Sigmoid colon (tissue), 7 donors: Measurements from ENCODE around the gene LCMT1. TPM values are rescaled to one million over a fixed set of nuclear protein-coding genes. Genes with fewer than 3 reads are reported as not detected.

Experiments used
- DNase-seq: peaks from one replicate; pipeline ENCODE4 v3.0.0-alpha.2; 2019
- H3K27ac ChIP-seq, 4 donors: fragments of 200-600 bp; sonication (generic); one replicate each; pipeline ENCODE4 v1.5.1; 2016 to 2019; ENCODE audit warnings: mild to moderate bottlenecking in 1 of 4
- H3K27me3 ChIP-seq, 3 donors: fragments of 200-600 bp; sonication (generic); one replicate each; pipeline ENCODE4 v1.5.1; 2019; ENCODE audit warnings: mild to moderate bottlenecking in 1 of 3
- H3K36me3 ChIP-seq, 4 donors: fragments of 200-600 bp; sonication (generic); one replicate each; pipeline ENCODE4 v1.5.1; 2016 to 2019
- H3K4me1 ChIP-seq, 4 donors: fragments of 200-600 bp; sonication (generic); one replicate each; pipeline ENCODE4 v1.5.1; 2017 to 2019
- H3K4me3 ChIP-seq, 4 donors: fragments of 200-600 bp; sonication (generic); one replicate each; pipeline ENCODE4 v1.5.1; 2017 to 2019; ENCODE audit warnings: mild to moderate bottlenecking in 2 of 4, moderate library complexity in 1 of 4
- H3K9me3 ChIP-seq, 4 donors: fragments of 200-600 bp in 3 of 4; sonication (generic) in 3 of 4; one replicate each; pipeline versions ENCODE4 v1.5.1 to v1.6.1; 2013 to 2019
- EP300 ChIP-seq, 4 donors: sonication (generic); formaldehyde crosslinking; IDR thresholded peaks; one replicate each; pipeline ENCODE4 v1.6.1; 2017; ENCODE audit warnings: antibody characterized with exemption in 4 of 4
- POLR2A ChIP-seq, 2 donors: fragments of 450-650 bp; IDR thresholded peaks; one replicate each; pipeline ENCODE4 v1.6.1; 2016; ENCODE audit warnings: antibody characterized with exemption in 2 of 2, mild to moderate bottlenecking in 2 of 2, moderate library complexity in 2 of 2
- POLR2AphosphoS5 ChIP-seq, 4 donors: sonication (generic); formaldehyde crosslinking; IDR thresholded peaks; one replicate each; pipeline ENCODE4 v1.6.1; 2017; ENCODE audit warnings: antibody characterized with exemption in 4 of 4
- WGBS, 2 donors: extraction: QIAGEN DNeasy Blood & Tissue Kit; methylation state at CpG; one replicate each; pipeline ENCODE4 v1.1.7; 2013; 5-methylcytosine and 5-hydroxymethylcytosine counted together
- intact Hi-C: fragments of 100-400 bp; cut with DNase I; formaldehyde crosslinking; loops from one replicate; pipeline ENCODE4 v1.15.1; 2023
- polyA plus RNA-seq, 3 donors: library from polyadenylated mRNA; stranded (reverse); fragments of 200-250 nt; gene quantifications; one replicate each; pipeline ENCODE4 v1.2.3, GENCODE V29; 2013
- small RNA-seq, 3 donors: library from RNA; depleted of rRNA; stranded (forward); fragments of <200 nt; gene quantifications; one replicate each; pipeline ENCODE3, GENCODE V24; 2016
- total RNA-seq, 4 donors: library from RNA; depleted of rRNA; stranded (reverse); fragments of >200 nt; gene quantifications; one replicate each; pipeline ENCODE4 v1.1.0, GENCODE V29; 2016
- TF ChIP-seq, protein P1 (sequence below), 4 experiments: fragments of 450-650 bp in 3 of 4; fragments of 200-600 bp in 1 of 4; IDR thresholded peaks; one replicate each; pipeline ENCODE4 v1.5.1; 2016 to 2019; ENCODE audit warnings: antibody characterized with exemption in 4 of 4, mild to moderate bottlenecking in 3 of 4, moderate library complexity in 2 of 4
- donor health status: healthy with polysubstance abuse.
- donor health status: Bipolar disorder and iron deficiency.
- donor health status: healthy.

LCMT1 gene
- total and polyA plus RNA-seq, 7 donors, result 27.0 to 61.5 (median 43.5) TPM

GRCh38 chr16:25224731-25225319, 113.3 kb downstream of the LCMT1 start:
- H3K9me3 ChIP-seq, result no peaks in the 10 kb centered on the region
- WGBS, 2 donors, result 81 to 82% methylated on average over 7 of the region's 7 CpGs
- intact Hi-C loops, result loop anchor here (2.0 kb wide), 1 partner anchor 168 kb away; no protein-coding TSS in a partner anchor
- no peaks in the 10 kb centered on the region for H3K36me3 ChIP-seq
- TF ChIP-seq POLR2A (IDR thresholded peaks at IDR 0.05) (no peak), POLR2AphosphoS5 (IDR thresholded peaks at IDR 0.05) (no peak), EP300 (IDR thresholded peaks at IDR 0.05) (no peak)
- TF ChIP-seq, protein P1, sequence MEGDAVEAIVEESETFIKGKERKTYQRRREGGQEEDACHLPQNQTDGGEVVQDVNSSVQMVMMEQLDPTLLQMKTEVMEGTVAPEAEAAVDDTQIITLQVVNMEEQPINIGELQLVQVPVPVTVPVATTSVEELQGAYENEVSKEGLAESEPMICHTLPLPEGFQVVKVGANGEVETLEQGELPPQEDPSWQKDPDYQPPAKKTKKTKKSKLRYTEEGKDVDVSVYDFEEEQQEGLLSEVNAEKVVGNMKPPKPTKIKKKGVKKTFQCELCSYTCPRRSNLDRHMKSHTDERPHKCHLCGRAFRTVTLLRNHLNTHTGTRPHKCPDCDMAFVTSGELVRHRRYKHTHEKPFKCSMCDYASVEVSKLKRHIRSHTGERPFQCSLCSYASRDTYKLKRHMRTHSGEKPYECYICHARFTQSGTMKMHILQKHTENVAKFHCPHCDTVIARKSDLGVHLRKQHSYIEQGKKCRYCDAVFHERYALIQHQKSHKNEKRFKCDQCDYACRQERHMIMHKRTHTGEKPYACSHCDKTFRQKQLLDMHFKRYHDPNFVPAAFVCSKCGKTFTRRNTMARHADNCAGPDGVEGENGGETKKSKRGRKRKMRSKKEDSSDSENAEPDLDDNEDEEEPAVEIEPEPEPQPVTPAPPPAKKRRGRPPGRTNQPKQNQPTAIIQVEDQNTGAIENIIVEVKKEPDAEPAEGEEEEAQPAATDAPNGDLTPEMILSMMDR (IDR thresholded peaks at IDR 0.05), result no peak
- H3K27me3 ChIP-seq, result no peaks in the 10 kb centered on the region
- DNase-seq, result no peak
- peaks cover 0 to 4% (median 2%) of the 10 kb centered on the region in 4 donors for H3K4me1 ChIP-seq
- no peak overlapping the region for H3K27ac ChIP-seq
- H3K4me3 ChIP-seq, result no peak overlapping the region

Small RNA genes lying within 50 kb of the gene (small RNA-seq; reads per million reads assigned to genes)
- 0 reads per million in 3 donors for gene RN7SL557P

Other genes with a start within 250 kb of the LCMT1 start
- 10 to 100 TPM; 27.1 to 44.3 (median 35.5) TPM for gene ARHGAP17, start 96.4 kb upstream of the LCMT1 start, total RNA-seq
- 10 to 100 TPM; 46.8 to 55.6 (median 50.6) TPM for gene ARHGAP17, start 96.4 kb upstream of the LCMT1 start, polyA plus RNA-seq
- under 1 TPM in 1 of 4 donors, not detected in 3; 0.83 TPM for gene AQP8, start 105.2 kb downstream of the LCMT1 start, total RNA-seq
- 100 to 1,000 TPM; 158 to 466 (median 214) TPM for gene AQP8, start 105.2 kb downstream of the LCMT1 start, polyA plus RNA-seq
- gene ZKSCAN2, start 146.1 kb downstream of the LCMT1 start, total RNA-seq, result 1 to 10 TPM; 3.9 to 5.5 (median 4.4) TPM
- gene ZKSCAN2, start 146.1 kb downstream of the LCMT1 start, polyA plus RNA-seq, result 1 to 10 TPM in 2 of 3 donors, under 1 TPM in 1; 0.23 to 1.2 (median 1.2) TPM